ENCODE data around the gene RFPL3.
A peak's percentile ranks its signal among the peaks of the same experiment; 100 is the strongest.

RFPL3 gene

DNA sequence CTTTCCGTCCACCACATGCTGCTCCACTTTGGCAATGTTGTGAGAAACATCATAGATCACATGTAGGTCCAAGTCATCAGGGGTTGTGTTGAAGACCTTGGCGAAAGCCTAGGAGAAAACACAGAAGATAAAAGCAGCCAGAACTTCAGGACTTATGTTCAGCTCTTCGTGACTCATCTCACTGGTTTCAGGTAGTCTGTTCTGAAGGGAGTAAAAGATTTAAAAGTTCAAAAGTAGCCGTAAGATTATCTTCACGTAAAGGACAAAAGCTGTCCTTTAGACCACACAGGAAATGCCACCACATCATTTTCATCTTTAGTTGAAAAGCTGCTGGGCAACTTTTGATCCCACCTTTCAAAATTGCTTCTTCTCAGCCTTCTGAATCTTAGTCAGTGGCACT, 37.4 kb downstream of the RFPL3 start:
- Histone ChIP-seq H3K36me3 (ENCODE audit: control insufficient read depth, insufficient read depth, low read length) (peaks cover 94% of the 10 kb centered on the region), H3K9me3 (ENCODE audit: control insufficient read depth, insufficient read depth, low read depth, low read length) (no peaks in the 10 kb centered on the region), H3K27ac (ENCODE audit: low read depth, low read length) (no peak overlapping the region), H3K4me1 (ENCODE audit: control insufficient read depth, insufficient read depth, low read length) (no peaks in the 10 kb centered on the region), H3K27me3 (ENCODE audit: control insufficient read depth, insufficient read depth, low read length) (no peaks in the 10 kb centered on the region), H3K9ac (ENCODE audit: low read length) (no peak overlapping the region), H3K4me3 (ENCODE audit: low read depth, low read length) (no peak overlapping the region)

DNA sequence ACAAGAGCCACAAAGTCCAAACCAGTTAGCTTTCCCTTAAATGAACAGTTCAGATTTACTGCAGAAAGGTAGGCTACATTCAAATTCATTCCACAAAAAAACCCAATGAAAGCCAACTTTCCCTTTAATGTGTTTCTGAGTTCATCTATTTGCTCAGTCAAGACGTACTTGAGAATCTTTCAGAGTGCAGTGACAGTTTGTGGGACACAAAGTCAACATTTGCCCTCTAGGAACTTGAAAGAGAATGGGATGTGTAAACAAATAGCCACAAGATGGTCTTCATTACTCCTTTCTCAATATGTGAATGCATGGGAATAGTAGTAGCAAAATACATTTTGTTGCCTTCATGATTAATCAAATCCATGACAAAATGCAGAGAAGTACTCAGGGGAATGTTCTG, 38.6 kb downstream of the RFPL3 start:
- H3K9me3 ChIP-seq (ENCODE audit: control insufficient read depth, insufficient read depth, low read depth, low read length) = no peaks in the 10 kb centered on the region
- no peak overlapping the region for H3K4me3 ChIP-seq (ENCODE audit: low read depth, low read length)
- peaks cover 98% of the 10 kb centered on the region for H3K36me3 ChIP-seq (ENCODE audit: control insufficient read depth, insufficient read depth, low read length)
- H3K27me3 ChIP-seq (ENCODE audit: control insufficient read depth, insufficient read depth, low read length) = no peaks in the 10 kb centered on the region
- no peak overlapping the region for H3K9ac ChIP-seq (ENCODE audit: low read length)
- H3K27ac ChIP-seq (ENCODE audit: low read depth, low read length) = no peak overlapping the region
- no peaks in the 10 kb centered on the region for H3K4me1 ChIP-seq (ENCODE audit: control insufficient read depth, insufficient read depth, low read length)

- no peak overlapping the region for H3K9ac ChIP-seq (ENCODE audit: low read length)
- H3K27ac ChIP-seq (ENCODE audit: low read depth, low read length) = no peak overlapping the region
- no peaks in the 10 kb centered on the region for H3K4me1 ChIP-seq (ENCODE audit: control insufficient read depth, insufficient read depth, low read length)
- no peak overlapping the region for H3K4me3 ChIP-seq (ENCODE audit: low read depth, low read length)
- H3K27me3 ChIP-seq (ENCODE audit: control insufficient read depth, insufficient read depth, low read length) = no peaks in the 10 kb centered on the region
- H3K9me3 ChIP-seq (ENCODE audit: control insufficient read depth, insufficient read depth, low read depth, low read length) = no peaks in the 10 kb centered on the region
- peaks cover 98% of the 10 kb centered on the region for H3K36me3 ChIP-seq (ENCODE audit: control insufficient read depth, insufficient read depth, low read length)
Observed at GRCh38 chr22:32396746-32397145, 39.1 kb downstream of the RFPL3 start.

- peaks cover 94% of the 10 kb centered on the region for H3K36me3 ChIP-seq (ENCODE audit: control insufficient read depth, insufficient read depth, low read length)
- no peaks in the 10 kb centered on the region for H3K4me1 ChIP-seq (ENCODE audit: control insufficient read depth, insufficient read depth, low read length)
- H3K9ac ChIP-seq (ENCODE audit: low read length) = no peak overlapping the region
- H3K9me3 ChIP-seq (ENCODE audit: control insufficient read depth, insufficient read depth, low read depth, low read length) = no peaks in the 10 kb centered on the region
- H3K27me3 ChIP-seq (ENCODE audit: control insufficient read depth, insufficient read depth, low read length) = no peaks in the 10 kb centered on the region
- no peak overlapping the region for H3K27ac ChIP-seq (ENCODE audit: low read depth, low read length)
- no peak overlapping the region for H3K4me3 ChIP-seq (ENCODE audit: low read depth, low read length)
Observed at GRCh38 chr22:32401486-32401885, 43.8 kb downstream of the RFPL3 start.

- peaks cover 93% of the 10 kb centered on the region for H3K36me3 ChIP-seq (ENCODE audit: control insufficient read depth, insufficient read depth, low read length)
- H3K27ac ChIP-seq (ENCODE audit: low read depth, low read length) = no peak overlapping the region
- H3K4me1 ChIP-seq (ENCODE audit: control insufficient read depth, insufficient read depth, low read length) = no peaks in the 10 kb centered on the region
- H3K9me3 ChIP-seq (ENCODE audit: control insufficient read depth, insufficient read depth, low read depth, low read length) = no peaks in the 10 kb centered on the region
- no peaks in the 10 kb centered on the region for H3K27me3 ChIP-seq (ENCODE audit: control insufficient read depth, insufficient read depth, low read length)
- H3K4me3 ChIP-seq (ENCODE audit: low read depth, low read length) = no peak overlapping the region
- no peak overlapping the region for H3K9ac ChIP-seq (ENCODE audit: low read length)
Observed at GRCh38 chr22:32404021-32404420, 46.4 kb downstream of the RFPL3 start.

GRCh38 chr22:32407312-32407711, 49.6 kb downstream of the RFPL3 start:
- peaks cover 67% of the 10 kb centered on the region for H3K36me3 ChIP-seq (ENCODE audit: control insufficient read depth, insufficient read depth, low read length)

GRCh38 chr22:32407936-32408335, 50.3 kb downstream of the RFPL3 start:
- peaks cover 7% of the 10 kb centered on the region; the same call in 1 of the 2 replicates for H3K4me1 ChIP-seq (ENCODE audit: control insufficient read depth, insufficient read depth, low read length)
- no peak overlapping the region for H3K4me3 ChIP-seq (ENCODE audit: low read depth, low read length)
- no peak overlapping the region for H3K9ac ChIP-seq (ENCODE audit: low read length)
- H3K27ac ChIP-seq (ENCODE audit: low read depth, low read length) = no peak overlapping the region
- peaks cover 63% of the 10 kb centered on the region for H3K36me3 ChIP-seq (ENCODE audit: control insufficient read depth, insufficient read depth, low read length)
- H3K9me3 ChIP-seq (ENCODE audit: control insufficient read depth, insufficient read depth, low read depth, low read length) = no peaks in the 10 kb centered on the region
- no peaks in the 10 kb centered on the region for H3K27me3 ChIP-seq (ENCODE audit: control insufficient read depth, insufficient read depth, low read length)

More at GRCh38 chr22:32407312-32407711, 49.6 kb downstream of the RFPL3 start:
- no peak overlapping the region for H3K9ac ChIP-seq (ENCODE audit: low read length)
- H3K4me1 ChIP-seq (ENCODE audit: control insufficient read depth, insufficient read depth, low read length) = peaks cover 7% of the 10 kb centered on the region; the same call in 1 of the 2 replicates
- H3K27me3 ChIP-seq (ENCODE audit: control insufficient read depth, insufficient read depth, low read length) = no peaks in the 10 kb centered on the region
- H3K9me3 ChIP-seq (ENCODE audit: control insufficient read depth, insufficient read depth, low read depth, low read length) = no peaks in the 10 kb centered on the region
- no peak overlapping the region for H3K27ac ChIP-seq (ENCODE audit: low read depth, low read length)
- H3K4me3 ChIP-seq (ENCODE audit: low read depth, low read length) = no peak overlapping the region

- Histone ChIP-seq H3K27ac (ENCODE audit: low read depth, low read length) (no peak overlapping the region), H3K4me3 (ENCODE audit: low read depth, low read length) (no peak overlapping the region), H3K36me3 (ENCODE audit: control insufficient read depth, insufficient read depth, low read length) (peaks cover 45% of the 10 kb centered on the region), H3K9ac (ENCODE audit: low read length) (no peak overlapping the region), H3K4me1 (ENCODE audit: control insufficient read depth, insufficient read depth, low read length) (peaks cover 7% of the 10 kb centered on the region; the same call in 1 of the 2 replicates), H3K27me3 (ENCODE audit: control insufficient read depth, insufficient read depth, low read length) (no peaks in the 10 kb centered on the region), H3K9me3 (ENCODE audit: control insufficient read depth, insufficient read depth, low read depth, low read length) (no peaks in the 10 kb centered on the region)
Observed at GRCh38 chr22:32409977-32410376, 52.3 kb downstream of the RFPL3 start.

- Histone ChIP-seq H3K4me1 (ENCODE audit: control insufficient read depth, insufficient read depth, low read length) (peaks cover 7% of the 10 kb centered on the region; the same call in 1 of the 2 replicates), H3K36me3 (ENCODE audit: control insufficient read depth, insufficient read depth, low read length) (peaks cover 40% of the 10 kb centered on the region), H3K27me3 (ENCODE audit: control insufficient read depth, insufficient read depth, low read length) (no peaks in the 10 kb centered on the region), H3K4me3 (ENCODE audit: low read depth, low read length) (peak overlapping the region; percentile 86), H3K9ac (ENCODE audit: low read length) (no peak overlapping the region), H3K27ac (ENCODE audit: low read depth, low read length) (no peak overlapping the region), H3K9me3 (ENCODE audit: control insufficient read depth, insufficient read depth, low read depth, low read length) (no peaks in the 10 kb centered on the region)
Observed at GRCh38 chr22:32410459-32410858, 52.8 kb downstream of the RFPL3 start.
